Measurements from ENCODE around the gene TUBGCP5. TPM values are rescaled to one million over a fixed set of nuclear protein-coding genes. Genes with fewer than 3 reads are reported as not detected.

TUBGCP5 gene
- total RNA-seq, 1 experiment from 2014 or later: 18.8 TPM

DNA sequence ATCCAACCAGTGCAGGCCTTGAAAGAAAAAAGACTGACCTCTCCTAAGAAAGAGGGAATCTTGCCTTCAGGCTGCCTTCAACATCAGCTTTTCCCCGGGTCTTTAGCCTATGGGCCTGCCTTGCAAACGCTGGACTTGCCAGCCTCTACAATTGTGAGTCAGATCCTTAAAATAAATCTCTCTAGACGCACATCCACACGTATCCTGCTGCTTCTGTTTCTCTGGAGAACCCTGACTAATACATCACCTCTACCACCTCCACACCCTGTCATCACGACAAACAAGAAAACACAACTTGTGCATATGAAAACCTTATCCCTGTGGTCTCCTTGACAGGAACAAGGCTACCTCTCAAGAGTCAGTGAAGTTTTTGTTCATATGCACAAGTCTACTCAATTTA lies 71.0 kb downstream of the TUBGCP5 start:
- Mint-ChIP-seq H3K9me3 (peaks cover 14% of the 10 kb centered on the region), H3K27me3 (ENCODE audit: low read depth) (no peaks in the 10 kb centered on the region), H3K36me3 (peaks cover 7% of the 10 kb centered on the region), H3K4me3 (no peak overlapping the region), H3K4me1 (peaks cover 18% of the 10 kb centered on the region), H3K27ac (peak overlapping the region; percentile 59)
- DNase-seq (ENCODE audit: low spot score): no peak
- ATAC-seq: no peak
- ChIA-PET CTCF (no interaction called here), POLR2A (no interaction called here)
- TF ChIP-seq, protein P1, sequence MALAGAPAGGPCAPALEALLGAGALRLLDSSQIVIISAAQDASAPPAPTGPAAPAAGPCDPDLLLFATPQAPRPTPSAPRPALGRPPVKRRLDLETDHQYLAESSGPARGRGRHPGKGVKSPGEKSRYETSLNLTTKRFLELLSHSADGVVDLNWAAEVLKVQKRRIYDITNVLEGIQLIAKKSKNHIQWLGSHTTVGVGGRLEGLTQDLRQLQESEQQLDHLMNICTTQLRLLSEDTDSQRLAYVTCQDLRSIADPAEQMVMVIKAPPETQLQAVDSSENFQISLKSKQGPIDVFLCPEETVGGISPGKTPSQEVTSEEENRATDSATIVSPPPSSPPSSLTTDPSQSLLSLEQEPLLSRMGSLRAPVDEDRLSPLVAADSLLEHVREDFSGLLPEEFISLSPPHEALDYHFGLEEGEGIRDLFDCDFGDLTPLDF (CRISPR knock-in tag; IDR thresholded peaks at IDR 0.05): no peak

DNA sequence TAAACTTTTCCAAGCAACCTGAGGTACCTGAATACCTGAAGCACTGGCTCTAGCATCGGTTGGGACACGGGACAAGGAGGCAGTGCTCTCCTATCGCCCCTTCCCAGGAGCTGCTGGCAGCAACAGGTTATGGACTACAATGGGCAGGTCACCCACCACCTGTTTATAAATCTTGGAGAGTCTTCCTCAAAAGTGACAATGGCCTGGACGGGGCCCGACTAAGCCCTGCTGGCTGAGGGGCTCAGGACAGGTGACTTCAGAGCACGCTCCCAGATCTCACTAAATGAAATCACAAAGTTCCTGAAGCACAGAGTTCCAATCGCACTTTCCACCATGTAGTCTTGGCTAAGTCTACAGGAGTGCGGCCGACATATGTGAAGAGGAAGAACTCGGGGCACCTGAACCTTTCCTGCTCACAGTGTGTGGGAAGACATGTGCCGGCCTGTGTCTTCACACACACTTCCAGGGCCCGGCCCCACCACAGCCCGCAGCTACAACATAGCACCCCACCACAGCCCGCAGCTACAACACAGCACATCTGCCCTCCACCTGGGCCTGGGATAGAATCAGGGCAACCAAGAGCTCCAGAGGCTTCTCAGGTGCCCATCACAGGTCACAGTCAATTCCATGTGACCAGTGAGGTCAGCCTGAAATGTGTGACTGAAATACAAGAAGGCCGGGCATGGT lies 72.1 kb downstream of the TUBGCP5 start:
- Mint-ChIP-seq H3K4me3 (no peak overlapping the region), H3K9me3 (peaks cover 18% of the 10 kb centered on the region), H3K27ac (no peak overlapping the region), H3K27me3 (ENCODE audit: low read depth) (no peaks in the 10 kb centered on the region; the same call in 1 of the 2 replicates), H3K36me3 (peaks cover 11% of the 10 kb centered on the region), H3K4me1 (peaks cover 18% of the 10 kb centered on the region)
- no peak for DNase-seq (ENCODE audit: low spot score)
- ChIA-PET POLR2A (no interaction called here), CTCF (interaction anchor here (1.2 kb wide), 1 partner anchor 14 kb away, joined by 3 read pairs; no protein-coding TSS in a partner anchor)
- TF ChIP-seq ZNF396 (CRISPR knock-in tag; IDR thresholded peaks at IDR 0.05; ENCODE audit: borderline replicate concordance): no peak
- TF ChIP-seq GRHL2 (CRISPR knock-in tag; IDR thresholded peaks at IDR 0.05; ENCODE audit: insufficient replicate concordance, severe bottlenecking): no peak
- TF ChIP-seq, protein P2, sequence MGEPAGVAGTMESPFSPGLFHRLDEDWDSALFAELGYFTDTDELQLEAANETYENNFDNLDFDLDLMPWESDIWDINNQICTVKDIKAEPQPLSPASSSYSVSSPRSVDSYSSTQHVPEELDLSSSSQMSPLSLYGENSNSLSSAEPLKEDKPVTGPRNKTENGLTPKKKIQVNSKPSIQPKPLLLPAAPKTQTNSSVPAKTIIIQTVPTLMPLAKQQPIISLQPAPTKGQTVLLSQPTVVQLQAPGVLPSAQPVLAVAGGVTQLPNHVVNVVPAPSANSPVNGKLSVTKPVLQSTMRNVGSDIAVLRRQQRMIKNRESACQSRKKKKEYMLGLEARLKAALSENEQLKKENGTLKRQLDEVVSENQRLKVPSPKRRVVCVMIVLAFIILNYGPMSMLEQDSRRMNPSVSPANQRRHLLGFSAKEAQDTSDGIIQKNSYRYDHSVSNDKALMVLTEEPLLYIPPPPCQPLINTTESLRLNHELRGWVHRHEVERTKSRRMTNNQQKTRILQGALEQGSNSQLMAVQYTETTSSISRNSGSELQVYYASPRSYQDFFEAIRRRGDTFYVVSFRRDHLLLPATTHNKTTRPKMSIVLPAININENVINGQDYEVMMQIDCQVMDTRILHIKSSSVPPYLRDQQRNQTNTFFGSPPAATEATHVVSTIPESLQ (CRISPR knock-in tag; IDR thresholded peaks at IDR 0.05): no peak
- TF ChIP-seq SMAD4 (CRISPR knock-in tag; IDR thresholded peaks at IDR 0.05): no peak
- no peak for TF ChIP-seq NFATC4 (CRISPR knock-in tag; IDR thresholded peaks at IDR 0.05)
- TF ChIP-seq, protein P3, sequence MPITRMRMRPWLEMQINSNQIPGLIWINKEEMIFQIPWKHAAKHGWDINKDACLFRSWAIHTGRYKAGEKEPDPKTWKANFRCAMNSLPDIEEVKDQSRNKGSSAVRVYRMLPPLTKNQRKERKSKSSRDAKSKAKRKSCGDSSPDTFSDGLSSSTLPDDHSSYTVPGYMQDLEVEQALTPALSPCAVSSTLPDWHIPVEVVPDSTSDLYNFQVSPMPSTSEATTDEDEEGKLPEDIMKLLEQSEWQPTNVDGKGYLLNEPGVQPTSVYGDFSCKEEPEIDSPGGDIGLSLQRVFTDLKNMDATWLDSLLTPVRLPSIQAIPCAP (CRISPR knock-in tag; IDR thresholded peaks at IDR 0.05): no peak
- no peak for TF ChIP-seq ATF1 (CRISPR knock-in tag; IDR thresholded peaks at IDR 0.05)
- TF ChIP-seq, protein P4, sequence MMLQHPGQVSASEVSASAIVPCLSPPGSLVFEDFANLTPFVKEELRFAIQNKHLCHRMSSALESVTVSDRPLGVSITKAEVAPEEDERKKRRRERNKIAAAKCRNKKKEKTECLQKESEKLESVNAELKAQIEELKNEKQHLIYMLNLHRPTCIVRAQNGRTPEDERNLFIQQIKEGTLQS (CRISPR knock-in tag; conservative IDR thresholded peaks at IDR 0.05): no peak
- TF ChIP-seq NFE2L1 (CRISPR knock-in tag; IDR thresholded peaks at IDR 0.05): no peak
- no peak for TF ChIP-seq OVOL2 (CRISPR knock-in tag; IDR thresholded peaks at IDR 0.05; ENCODE audit: borderline replicate concordance)
- TF ChIP-seq, protein P5, sequence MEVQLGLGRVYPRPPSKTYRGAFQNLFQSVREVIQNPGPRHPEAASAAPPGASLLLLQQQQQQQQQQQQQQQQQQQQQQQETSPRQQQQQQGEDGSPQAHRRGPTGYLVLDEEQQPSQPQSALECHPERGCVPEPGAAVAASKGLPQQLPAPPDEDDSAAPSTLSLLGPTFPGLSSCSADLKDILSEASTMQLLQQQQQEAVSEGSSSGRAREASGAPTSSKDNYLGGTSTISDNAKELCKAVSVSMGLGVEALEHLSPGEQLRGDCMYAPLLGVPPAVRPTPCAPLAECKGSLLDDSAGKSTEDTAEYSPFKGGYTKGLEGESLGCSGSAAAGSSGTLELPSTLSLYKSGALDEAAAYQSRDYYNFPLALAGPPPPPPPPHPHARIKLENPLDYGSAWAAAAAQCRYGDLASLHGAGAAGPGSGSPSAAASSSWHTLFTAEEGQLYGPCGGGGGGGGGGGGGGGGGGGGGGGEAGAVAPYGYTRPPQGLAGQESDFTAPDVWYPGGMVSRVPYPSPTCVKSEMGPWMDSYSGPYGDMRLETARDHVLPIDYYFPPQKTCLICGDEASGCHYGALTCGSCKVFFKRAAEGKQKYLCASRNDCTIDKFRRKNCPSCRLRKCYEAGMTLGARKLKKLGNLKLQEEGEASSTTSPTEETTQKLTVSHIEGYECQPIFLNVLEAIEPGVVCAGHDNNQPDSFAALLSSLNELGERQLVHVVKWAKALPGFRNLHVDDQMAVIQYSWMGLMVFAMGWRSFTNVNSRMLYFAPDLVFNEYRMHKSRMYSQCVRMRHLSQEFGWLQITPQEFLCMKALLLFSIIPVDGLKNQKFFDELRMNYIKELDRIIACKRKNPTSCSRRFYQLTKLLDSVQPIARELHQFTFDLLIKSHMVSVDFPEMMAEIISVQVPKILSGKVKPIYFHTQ (CRISPR knock-in tag; IDR thresholded peaks at IDR 0.05): no peak
- no peak for TF ChIP-seq GTF2I (CRISPR knock-in tag; conservative IDR thresholded peaks at IDR 0.05)
- TF ChIP-seq ZNF416 (CRISPR knock-in tag; IDR thresholded peaks at IDR 0.05): no peak
- TF ChIP-seq, protein P6, sequence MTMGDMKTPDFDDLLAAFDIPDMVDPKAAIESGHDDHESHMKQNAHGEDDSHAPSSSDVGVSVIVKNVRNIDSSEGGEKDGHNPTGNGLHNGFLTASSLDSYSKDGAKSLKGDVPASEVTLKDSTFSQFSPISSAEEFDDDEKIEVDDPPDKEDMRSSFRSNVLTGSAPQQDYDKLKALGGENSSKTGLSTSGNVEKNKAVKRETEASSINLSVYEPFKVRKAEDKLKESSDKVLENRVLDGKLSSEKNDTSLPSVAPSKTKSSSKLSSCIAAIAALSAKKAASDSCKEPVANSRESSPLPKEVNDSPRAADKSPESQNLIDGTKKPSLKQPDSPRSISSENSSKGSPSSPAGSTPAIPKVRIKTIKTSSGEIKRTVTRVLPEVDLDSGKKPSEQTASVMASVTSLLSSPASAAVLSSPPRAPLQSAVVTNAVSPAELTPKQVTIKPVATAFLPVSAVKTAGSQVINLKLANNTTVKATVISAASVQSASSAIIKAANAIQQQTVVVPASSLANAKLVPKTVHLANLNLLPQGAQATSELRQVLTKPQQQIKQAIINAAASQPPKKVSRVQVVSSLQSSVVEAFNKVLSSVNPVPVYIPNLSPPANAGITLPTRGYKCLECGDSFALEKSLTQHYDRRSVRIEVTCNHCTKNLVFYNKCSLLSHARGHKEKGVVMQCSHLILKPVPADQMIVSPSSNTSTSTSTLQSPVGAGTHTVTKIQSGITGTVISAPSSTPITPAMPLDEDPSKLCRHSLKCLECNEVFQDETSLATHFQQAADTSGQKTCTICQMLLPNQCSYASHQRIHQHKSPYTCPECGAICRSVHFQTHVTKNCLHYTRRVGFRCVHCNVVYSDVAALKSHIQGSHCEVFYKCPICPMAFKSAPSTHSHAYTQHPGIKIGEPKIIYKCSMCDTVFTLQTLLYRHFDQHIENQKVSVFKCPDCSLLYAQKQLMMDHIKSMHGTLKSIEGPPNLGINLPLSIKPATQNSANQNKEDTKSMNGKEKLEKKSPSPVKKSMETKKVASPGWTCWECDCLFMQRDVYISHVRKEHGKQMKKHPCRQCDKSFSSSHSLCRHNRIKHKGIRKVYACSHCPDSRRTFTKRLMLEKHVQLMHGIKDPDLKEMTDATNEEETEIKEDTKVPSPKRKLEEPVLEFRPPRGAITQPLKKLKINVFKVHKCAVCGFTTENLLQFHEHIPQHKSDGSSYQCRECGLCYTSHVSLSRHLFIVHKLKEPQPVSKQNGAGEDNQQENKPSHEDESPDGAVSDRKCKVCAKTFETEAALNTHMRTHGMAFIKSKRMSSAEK (CRISPR knock-in tag; IDR thresholded peaks at IDR 0.05; ENCODE audit: borderline replicate concordance): no peak
- TF ChIP-seq ZNF232 (CRISPR knock-in tag; IDR thresholded peaks at IDR 0.05): no peak
- no peak for ATAC-seq

Measured in WTC11 (cell line).